ENCODE results near the gene STIM1. TPM values are rescaled to one million over a fixed set of nuclear protein-coding genes. Genes with fewer than 3 reads are reported as not detected.

STIM1 gene
- total and polyA plus RNA-seq, 4 donors: 32.1 to 51.5 (median 41.6) TPM

DNA sequence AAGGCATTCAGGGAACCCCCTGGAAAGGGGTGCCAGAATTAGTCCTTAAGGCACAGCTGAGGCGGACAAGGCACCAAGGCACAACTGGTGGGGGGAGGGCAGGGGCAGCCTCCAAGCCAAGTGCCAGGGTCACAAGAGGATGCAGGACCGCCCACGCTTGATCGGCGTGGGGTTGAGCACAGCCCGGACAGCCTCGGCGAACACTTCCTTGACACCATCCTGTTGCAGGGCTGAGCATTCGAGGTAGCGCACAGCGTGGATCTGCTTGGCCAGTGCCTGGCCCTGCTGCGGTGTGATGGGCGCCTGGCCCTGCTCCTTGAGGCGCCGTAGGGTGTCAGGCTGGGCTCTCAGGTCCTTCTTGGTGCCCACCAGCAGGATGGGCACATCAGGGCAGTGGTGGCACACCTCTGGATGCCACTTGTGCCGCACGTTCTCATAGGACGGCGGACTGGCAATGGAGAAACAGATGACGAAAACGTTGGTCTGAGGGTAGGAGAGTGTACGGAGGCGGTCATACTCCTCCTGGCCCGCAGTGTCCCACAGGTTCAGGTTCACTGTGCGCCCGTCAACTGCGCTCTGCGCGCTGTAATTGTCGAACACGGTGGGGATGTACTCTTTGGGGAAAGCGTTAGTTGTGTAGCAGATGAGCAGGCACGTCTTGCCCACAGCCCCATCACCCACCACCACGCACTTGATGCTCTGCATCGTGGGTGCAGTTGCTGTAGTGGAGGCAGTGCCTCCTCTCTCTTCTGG, 27.9 kb upstream of the STIM1 start:
- no peak for DNase-seq (ENCODE audit: low read depth in 4 of 6, low spot score in 6 of 6)
- no peaks in the 10 kb centered on the region for H3K9me3 ChIP-seq (ENCODE audit: control insufficient read depth, insufficient read depth, low read length)
- peak overlapping the region; percentile 15 for H3K27ac ChIP-seq (ENCODE audit: low read depth, low read length)
- WGBS (ENCODE audit: insufficient coverage): 91% methylated on average over 25 of the region's 35 CpGs
- peaks cover 36% of the 10 kb centered on the region for H3K36me3 ChIP-seq (ENCODE audit: control insufficient read depth, insufficient read depth, low read length)
- H3K27me3 ChIP-seq (ENCODE audit: control insufficient read depth, insufficient read depth, low read length): no peaks in the 10 kb centered on the region
- H3K4me1 ChIP-seq (ENCODE audit: control insufficient read depth, insufficient read depth, low read length): peaks cover 14% of the 10 kb centered on the region
- H3K4me3 ChIP-seq (ENCODE audit: low read depth, low read length): no peak overlapping the region

DNA sequence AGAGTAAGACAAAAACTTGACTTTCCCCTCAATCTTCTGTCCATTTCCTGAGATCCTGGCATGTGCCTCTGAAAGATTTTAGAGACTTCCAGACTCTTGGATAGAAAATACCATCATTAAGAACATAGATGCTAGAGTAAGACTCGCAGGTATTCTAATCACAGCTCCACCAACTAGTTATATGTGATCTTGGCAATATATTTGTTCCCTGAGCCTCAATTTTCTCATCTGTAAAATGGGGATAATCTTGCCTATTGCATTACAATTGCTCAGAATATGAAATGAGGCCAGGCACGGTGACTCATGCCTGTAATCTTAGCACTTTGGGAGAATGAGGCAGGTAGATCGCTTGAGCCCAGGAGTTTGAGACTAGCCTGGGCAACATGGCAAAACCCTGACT, 25.4 kb upstream of the STIM1 start:
- WGBS (ENCODE audit: insufficient coverage): 100% methylated on average over 2 of the region's 3 CpGs
- H3K4me1 ChIP-seq (ENCODE audit: control insufficient read depth, insufficient read depth, low read length): peaks cover 14% of the 10 kb centered on the region

DNA sequence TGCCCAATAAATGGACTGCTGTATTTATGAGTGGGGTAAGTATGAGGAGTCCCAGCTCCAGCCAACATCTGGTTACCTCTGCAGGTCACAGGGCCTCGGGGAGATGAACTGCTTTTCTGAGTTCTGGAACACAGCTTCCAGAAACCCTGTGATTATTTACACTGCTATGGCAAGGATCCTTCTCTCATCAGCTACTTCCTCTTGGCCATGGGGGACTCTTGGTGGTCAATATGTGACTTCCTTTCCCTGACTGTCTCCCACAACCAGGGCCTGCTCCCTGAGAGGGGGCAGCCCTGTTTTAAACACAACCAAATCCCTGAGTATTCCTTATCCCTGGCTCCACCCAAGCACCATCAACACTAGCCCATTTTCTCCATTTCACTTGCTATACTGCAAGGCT, 24.7 kb upstream of the STIM1 start:
- no peak overlapping the region for H3K4me3 ChIP-seq (ENCODE audit: low read depth, low read length)
- peaks cover 23% of the 10 kb centered on the region for H3K36me3 ChIP-seq (ENCODE audit: control insufficient read depth, insufficient read depth, low read length)
- no peak for DNase-seq (ENCODE audit: low read depth in 4 of 6, low spot score in 6 of 6)
- no CpG with 5 or more reads among the region's 1 CpG for whole genome bisulfite sequencing (ENCODE audit: insufficient coverage)
- no peaks in the 10 kb centered on the region for H3K27me3 ChIP-seq (ENCODE audit: control insufficient read depth, insufficient read depth, low read length)
- H3K27ac ChIP-seq (ENCODE audit: low read depth, low read length): no peak overlapping the region
- H3K4me1 ChIP-seq (ENCODE audit: control insufficient read depth, insufficient read depth, low read length): peaks cover 14% of the 10 kb centered on the region
- no peaks in the 10 kb centered on the region for H3K9me3 ChIP-seq (ENCODE audit: control insufficient read depth, insufficient read depth, low read length)

More for the DNA sequence above, 25.4 kb upstream of the STIM1 start:
- H3K9me3 ChIP-seq (ENCODE audit: control insufficient read depth, insufficient read depth, low read length): no peaks in the 10 kb centered on the region
- DNase-seq (ENCODE audit: low read depth in 4 of 6, low spot score in 6 of 6): no peak
- no peaks in the 10 kb centered on the region for H3K27me3 ChIP-seq (ENCODE audit: control insufficient read depth, insufficient read depth, low read length)
- H3K4me3 ChIP-seq (ENCODE audit: low read depth, low read length): no peak overlapping the region
- H3K36me3 ChIP-seq (ENCODE audit: control insufficient read depth, insufficient read depth, low read length): peaks cover 28% of the 10 kb centered on the region
- H3K27ac ChIP-seq (ENCODE audit: low read depth, low read length): no peak overlapping the region

DNA sequence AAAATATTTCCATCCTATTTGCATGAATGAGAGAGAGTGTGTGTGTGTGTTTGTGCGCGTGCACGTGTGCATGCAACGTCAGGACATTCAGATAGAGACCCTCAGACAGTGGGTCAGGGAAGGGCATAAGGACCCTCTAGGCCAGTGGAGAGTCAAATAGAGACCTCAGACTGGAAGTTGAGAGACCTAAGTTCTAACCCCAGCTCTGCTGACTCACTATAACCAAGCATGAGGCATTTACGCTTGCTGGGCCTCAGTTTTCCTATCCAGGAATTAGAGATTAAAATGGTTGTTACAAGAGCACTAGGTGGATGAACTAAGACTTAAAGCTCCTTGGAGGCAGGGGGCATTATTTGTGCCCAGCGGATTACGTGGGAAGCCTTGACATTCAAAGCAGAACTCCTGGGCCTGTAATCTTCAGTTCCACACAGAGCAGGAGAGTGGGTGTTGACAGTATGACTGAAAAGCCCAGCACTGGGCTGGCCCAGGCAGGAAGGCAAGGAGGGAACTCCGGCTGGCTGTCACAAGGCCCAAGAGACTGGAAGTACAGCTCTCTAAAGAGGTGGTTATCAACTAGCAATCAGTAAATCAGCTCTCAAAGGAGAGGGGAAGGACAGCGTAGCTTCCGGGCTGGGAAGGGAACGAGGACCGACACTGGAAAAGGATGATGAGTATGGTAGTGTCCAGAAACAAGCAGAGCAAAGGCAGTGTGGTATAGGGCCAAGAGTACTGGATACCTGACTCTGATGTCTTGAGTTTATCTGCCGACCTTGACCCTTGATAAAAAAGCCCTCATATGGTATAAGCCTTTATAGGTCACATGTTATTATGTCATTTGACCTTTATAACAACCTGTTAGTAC, 23.9 kb upstream of the STIM1 start:
- DNase-seq (ENCODE audit: low read depth in 4 of 6, low spot score in 6 of 6): no peak
- no peaks in the 10 kb centered on the region for H3K9me3 ChIP-seq (ENCODE audit: control insufficient read depth, insufficient read depth, low read length)
- H3K36me3 ChIP-seq (ENCODE audit: control insufficient read depth, insufficient read depth, low read length): peaks cover 22% of the 10 kb centered on the region
- H3K27me3 ChIP-seq (ENCODE audit: control insufficient read depth, insufficient read depth, low read length): no peaks in the 10 kb centered on the region
- no peak overlapping the region for H3K27ac ChIP-seq (ENCODE audit: low read depth, low read length)
- H3K4me1 ChIP-seq (ENCODE audit: control insufficient read depth, insufficient read depth, low read length): peaks cover 13% of the 10 kb centered on the region
- 70% methylated on average over 8 of the region's 13 CpGs for WGBS (ENCODE audit: insufficient coverage)
- H3K4me3 ChIP-seq (ENCODE audit: low read depth, low read length): no peak overlapping the region

DNA sequence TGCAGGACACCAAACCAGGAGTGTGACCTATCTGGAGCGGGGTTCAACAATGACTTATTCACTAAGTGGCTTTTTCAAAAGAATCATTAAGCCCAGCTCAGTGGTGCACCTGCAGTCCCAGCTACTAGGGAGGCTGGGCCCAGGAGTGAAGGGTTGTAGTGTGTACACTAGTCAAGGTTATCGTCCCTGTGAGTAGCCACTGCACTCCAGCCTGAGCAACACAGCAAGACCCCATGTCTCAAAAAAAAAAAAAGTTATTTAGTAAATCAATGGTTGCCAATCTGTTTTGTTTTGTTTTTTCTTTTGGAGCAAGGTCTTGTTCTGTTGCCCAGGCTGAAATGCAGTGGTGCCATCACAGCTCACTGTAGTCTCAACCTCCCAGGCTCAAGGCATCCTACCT, 22.6 kb upstream of the STIM1 start:
- 80% methylated on average over 1 of the region's 2 CpGs for WGBS (ENCODE audit: insufficient coverage)
- Histone ChIP-seq H3K4me3 (ENCODE audit: low read depth, low read length) (no peak overlapping the region), H3K27ac (ENCODE audit: low read depth, low read length) (no peak overlapping the region), H3K36me3 (ENCODE audit: control insufficient read depth, insufficient read depth, low read length) (peaks cover 14% of the 10 kb centered on the region), H3K27me3 (ENCODE audit: control insufficient read depth, insufficient read depth, low read length) (no peaks in the 10 kb centered on the region), H3K4me1 (ENCODE audit: control insufficient read depth, insufficient read depth, low read length) (peaks cover 1% of the 10 kb centered on the region), H3K9me3 (ENCODE audit: control insufficient read depth, insufficient read depth, low read length) (no peaks in the 10 kb centered on the region)
- no peak for DNase-seq (ENCODE audit: low read depth in 4 of 6, low spot score in 6 of 6)

DNA sequence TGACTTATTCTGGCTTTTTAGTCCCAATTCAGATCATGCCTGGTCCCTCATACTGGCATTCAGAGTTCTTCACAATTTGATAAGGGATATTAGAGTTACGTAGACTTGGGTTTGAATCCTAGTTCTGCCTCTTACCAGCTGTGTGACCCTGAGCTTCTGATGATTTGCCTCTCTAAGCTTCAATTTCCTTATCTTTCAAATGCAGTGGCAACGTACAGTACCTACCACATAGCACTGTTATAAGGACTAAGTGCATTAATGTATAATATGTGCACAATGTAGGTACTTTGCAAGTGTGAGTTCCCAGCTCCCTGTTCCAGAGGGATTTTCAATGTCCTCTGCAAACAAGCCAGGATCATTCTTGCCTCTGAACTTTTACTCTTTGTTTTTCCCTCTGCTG, 22.0 kb upstream of the STIM1 start:
- H3K27ac ChIP-seq (ENCODE audit: low read depth, low read length): no peak overlapping the region
- no peak for DNase-seq (ENCODE audit: low read depth in 4 of 6, low spot score in 6 of 6)
- WGBS (ENCODE audit: insufficient coverage): 100% methylated on average over 1 of the region's 2 CpGs
- H3K27me3 ChIP-seq (ENCODE audit: control insufficient read depth, insufficient read depth, low read length): no peaks in the 10 kb centered on the region
- H3K9me3 ChIP-seq (ENCODE audit: control insufficient read depth, insufficient read depth, low read length): no peaks in the 10 kb centered on the region
- no peaks in the 10 kb centered on the region for H3K4me1 ChIP-seq (ENCODE audit: control insufficient read depth, insufficient read depth, low read length)
- no peak overlapping the region for H3K4me3 ChIP-seq (ENCODE audit: low read depth, low read length)
- peaks cover 11% of the 10 kb centered on the region for H3K36me3 ChIP-seq (ENCODE audit: control insufficient read depth, insufficient read depth, low read length)

DNA sequence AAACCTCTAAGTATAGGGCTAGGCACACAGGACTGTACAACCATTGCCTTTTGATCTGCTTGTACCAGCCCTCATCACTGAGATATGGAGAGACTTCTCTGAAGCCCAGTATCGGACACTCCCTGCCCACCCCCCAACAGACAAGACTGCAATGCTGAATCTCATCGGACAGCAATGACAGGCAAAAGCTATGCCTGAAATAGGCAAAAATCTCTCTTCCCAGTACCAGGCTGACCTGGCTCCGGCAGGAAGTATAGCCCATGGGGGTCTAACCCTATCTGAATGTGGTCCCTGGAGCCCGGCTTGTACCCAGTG, 21.2 kb upstream of the STIM1 start:
- peaks cover 11% of the 10 kb centered on the region for H3K36me3 ChIP-seq (ENCODE audit: control insufficient read depth, insufficient read depth, low read length)

DNA sequence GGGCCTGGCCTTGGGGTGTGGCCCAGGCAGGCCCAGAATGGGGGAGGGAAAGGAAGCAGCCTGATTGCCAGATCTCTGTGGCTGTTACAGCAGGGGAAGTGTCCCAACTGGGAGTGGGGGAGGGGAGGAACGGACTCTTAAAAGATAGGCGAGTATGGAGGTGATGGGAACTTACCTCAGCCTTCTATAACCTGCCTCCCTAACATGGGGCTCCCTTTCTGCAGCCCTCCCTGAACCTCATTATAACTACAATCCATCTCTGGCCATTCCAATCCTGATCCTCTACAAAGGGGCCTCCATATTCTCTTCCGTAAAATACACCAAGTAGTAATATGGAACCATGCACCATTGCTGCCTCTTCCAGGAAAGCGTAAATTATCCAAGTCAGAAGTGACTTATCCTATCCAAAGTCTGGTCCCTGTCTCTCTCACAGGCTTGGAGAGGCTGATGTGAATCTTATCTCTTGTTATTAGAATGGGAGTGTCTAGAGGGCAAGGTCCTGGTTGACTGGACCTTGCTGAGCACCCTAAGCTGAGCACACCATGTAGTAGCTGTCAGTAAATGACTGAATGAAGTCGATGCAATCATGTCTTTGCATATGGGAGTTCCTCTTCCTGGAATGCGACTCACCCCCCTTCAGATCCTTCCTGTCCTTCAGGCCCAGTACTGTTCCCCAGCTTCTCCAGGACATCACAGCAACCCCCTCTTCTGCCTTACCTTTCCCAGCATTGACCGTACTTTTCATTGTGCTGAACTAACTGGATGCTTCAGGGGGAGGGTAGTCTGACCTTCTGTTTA, 20.6 kb upstream of the STIM1 start:
- Histone ChIP-seq H3K36me3 (ENCODE audit: control insufficient read depth, insufficient read depth, low read length) (peaks cover 7% of the 10 kb centered on the region), H3K27me3 (ENCODE audit: control insufficient read depth, insufficient read depth, low read length) (no peaks in the 10 kb centered on the region), H3K9me3 (ENCODE audit: control insufficient read depth, insufficient read depth, low read length) (no peaks in the 10 kb centered on the region), H3K4me3 (ENCODE audit: low read depth, low read length) (no peak overlapping the region), H3K4me1 (ENCODE audit: control insufficient read depth, insufficient read depth, low read length) (peaks cover 8% of the 10 kb centered on the region), H3K27ac (ENCODE audit: low read depth, low read length) (no peak overlapping the region)
- no peak for DNase-seq (ENCODE audit: low read depth in 4 of 6, low spot score in 6 of 6)
- 89% methylated on average over 3 of the region's 7 CpGs for WGBS (ENCODE audit: insufficient coverage)

More for the DNA sequence above, 21.2 kb upstream of the STIM1 start:
- Histone ChIP-seq H3K9me3 (ENCODE audit: control insufficient read depth, insufficient read depth, low read length) (no peaks in the 10 kb centered on the region), H3K27me3 (ENCODE audit: control insufficient read depth, insufficient read depth, low read length) (no peaks in the 10 kb centered on the region), H3K27ac (ENCODE audit: low read depth, low read length) (no peak overlapping the region), H3K4me3 (ENCODE audit: low read depth, low read length) (no peak overlapping the region), H3K4me1 (ENCODE audit: control insufficient read depth, insufficient read depth, low read length) (peaks cover 3% of the 10 kb centered on the region)
- 84% methylated on average over 4 of the region's 4 CpGs for WGBS (ENCODE audit: insufficient coverage)
- DNase-seq (ENCODE audit: low read depth in 4 of 6, low spot score in 6 of 6): no peak

DNA sequence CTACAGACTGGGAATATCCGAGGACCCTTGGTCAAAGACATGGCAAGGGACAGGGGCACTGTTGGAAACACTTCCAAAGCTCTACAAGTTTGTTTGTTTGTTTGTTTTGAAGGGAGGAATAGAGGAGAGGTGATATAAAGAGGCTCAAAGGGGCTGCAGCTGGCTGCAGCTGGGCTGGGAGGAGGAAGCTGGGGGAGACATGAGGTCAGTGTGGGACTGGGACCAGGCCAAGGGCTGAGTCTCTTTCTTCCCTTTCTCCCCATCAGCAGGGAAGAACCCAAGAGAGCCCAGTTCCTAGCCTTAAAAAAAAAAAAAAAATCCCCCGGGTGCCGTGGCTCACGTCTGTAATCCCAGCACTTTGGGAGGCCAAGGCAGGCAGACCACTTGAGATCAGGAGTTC, 19.7 kb upstream of the STIM1 start:
- Histone ChIP-seq H3K4me3 (ENCODE audit: low read depth, low read length) (no peak overlapping the region), H3K27me3 (ENCODE audit: control insufficient read depth, insufficient read depth, low read length) (no peaks in the 10 kb centered on the region), H3K4me1 (ENCODE audit: control insufficient read depth, insufficient read depth, low read length) (peaks cover 13% of the 10 kb centered on the region), H3K9me3 (ENCODE audit: control insufficient read depth, insufficient read depth, low read length) (no peaks in the 10 kb centered on the region), H3K36me3 (ENCODE audit: control insufficient read depth, insufficient read depth, low read length) (peaks cover 7% of the 10 kb centered on the region), H3K27ac (ENCODE audit: low read depth, low read length) (no peak overlapping the region)
- DNase-seq (ENCODE audit: low read depth in 4 of 6, low spot score in 6 of 6): no peak
- WGBS (ENCODE audit: insufficient coverage): 77% methylated on average over 4 of the region's 4 CpGs
